ENCODE measurements around the gene TSPAN13.

TSPAN13 gene

DNA sequence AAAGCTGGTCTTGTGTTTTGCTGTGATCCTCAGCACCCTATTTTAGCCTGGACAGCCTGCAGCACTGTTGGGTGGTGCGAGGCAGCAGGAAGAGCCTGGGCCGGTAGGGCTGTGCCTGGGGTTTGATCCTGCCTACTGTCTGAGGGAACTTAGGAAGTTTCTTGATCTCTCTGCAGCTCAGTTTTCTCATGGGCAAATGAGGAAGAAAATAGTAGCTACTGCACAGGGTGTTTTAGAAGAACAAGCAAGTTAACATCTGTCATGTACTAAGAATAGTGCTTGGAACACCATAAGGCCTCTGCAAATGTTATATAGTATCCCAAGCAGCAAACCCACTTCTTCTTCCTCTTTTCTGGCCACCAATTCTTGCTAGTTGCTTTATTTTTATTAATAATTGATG, 63.3 kb downstream of the TSPAN13 start:
- DNase-seq: no peak

DNA sequence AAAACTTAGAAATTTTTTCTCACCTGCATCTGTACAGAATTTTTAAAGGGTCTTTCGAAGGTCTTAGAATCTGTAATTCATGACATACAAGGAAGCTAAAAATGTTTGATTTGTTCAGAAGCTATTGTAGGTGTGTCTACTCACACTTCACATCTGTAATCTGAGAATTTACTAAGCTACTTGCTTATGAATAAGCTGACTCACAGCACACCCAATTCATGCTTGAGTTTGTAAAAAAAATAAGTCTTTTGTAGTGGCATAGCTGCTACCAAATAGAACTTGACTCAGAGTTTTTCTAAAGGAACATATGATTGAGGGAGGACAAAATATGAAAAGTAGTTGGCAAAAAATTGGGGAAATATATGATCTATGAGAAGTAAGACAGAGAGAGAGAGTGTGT, 64.0 kb downstream of the TSPAN13 start:
- DNase-seq: no peak

GRCh38 chr7:16818732-16819131, 65.2 kb downstream of the TSPAN13 start:
- DNase-seq: no peak

DNA sequence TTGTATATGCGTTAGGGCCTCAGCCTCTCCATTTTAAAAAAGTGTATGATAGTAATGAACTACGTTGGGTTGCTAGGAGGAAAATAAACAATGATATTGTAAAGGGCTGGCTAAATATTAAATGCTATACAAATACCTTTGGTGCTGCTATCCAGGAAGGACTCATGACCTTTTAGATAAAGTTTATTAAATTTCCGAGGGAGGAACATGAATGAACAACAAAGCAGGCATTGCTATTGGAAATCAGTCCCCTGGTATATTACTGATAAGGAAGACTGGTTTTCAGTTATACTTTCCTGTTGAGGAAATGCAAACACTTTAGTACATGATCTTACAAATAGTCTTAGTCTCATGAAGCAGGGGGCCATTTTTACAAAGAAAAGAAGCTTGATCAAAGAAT, 68.5 kb downstream of the TSPAN13 start:
- no peak for DNase-seq

- DNase-seq: no peak
Measured at GRCh38 chr7:16826060-16826459, 72.5 kb downstream of the TSPAN13 start.

DNA sequence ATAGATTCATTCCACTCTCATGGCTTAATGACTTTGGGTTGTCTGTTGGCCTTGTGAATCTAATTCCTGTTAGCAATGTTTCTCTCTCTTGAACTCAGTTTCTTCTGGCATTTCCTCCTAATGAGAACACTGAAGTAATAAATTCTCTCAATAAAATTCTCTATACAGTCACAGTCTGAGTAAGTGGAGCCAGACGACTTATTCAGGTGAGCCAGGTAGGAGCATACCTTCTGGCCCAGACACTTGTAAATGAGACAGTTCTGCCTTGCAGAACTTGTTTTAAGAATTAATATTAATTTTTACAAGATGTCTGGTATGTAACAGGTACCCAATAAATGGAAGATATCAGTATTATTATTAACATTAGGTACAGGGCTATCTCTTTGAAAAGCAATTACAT, 79.8 kb downstream of the TSPAN13 start:
- DNase-seq: no peak

Measured in NCI-H345 (cell line).